Myocyte (in vitro differentiated cells): ENCODE data around the gene USP24. TPM values are rescaled to one million over a fixed set of nuclear protein-coding genes. Genes with fewer than 3 reads are reported as not detected.
"Not testable (repeated sequence)": the region's sequence is repeated elsewhere in the genome, so short reads cannot be mapped to it uniquely, and the experiment has no call there.

Source experiments
- DNase-seq: peaks from one replicate; pipeline ENCODE4 v3.0.0-alpha.2; 2012; ENCODE audit warnings: low read depth
- total RNA-seq: library from RNA; depleted of rRNA; stranded (reverse); fragments of >200 nt; gene quantifications from 2 replicates; pipeline ENCODE4 v1.2.3, GENCODE V29; 2014

Gene USP24
- total RNA-seq, 1 donor from 2014 or later = 56.7 TPM

GRCh38 chr1:55197099-55197498 lies 18.1 kb downstream of the USP24 start:
- DNase-seq = no peak

DNA sequence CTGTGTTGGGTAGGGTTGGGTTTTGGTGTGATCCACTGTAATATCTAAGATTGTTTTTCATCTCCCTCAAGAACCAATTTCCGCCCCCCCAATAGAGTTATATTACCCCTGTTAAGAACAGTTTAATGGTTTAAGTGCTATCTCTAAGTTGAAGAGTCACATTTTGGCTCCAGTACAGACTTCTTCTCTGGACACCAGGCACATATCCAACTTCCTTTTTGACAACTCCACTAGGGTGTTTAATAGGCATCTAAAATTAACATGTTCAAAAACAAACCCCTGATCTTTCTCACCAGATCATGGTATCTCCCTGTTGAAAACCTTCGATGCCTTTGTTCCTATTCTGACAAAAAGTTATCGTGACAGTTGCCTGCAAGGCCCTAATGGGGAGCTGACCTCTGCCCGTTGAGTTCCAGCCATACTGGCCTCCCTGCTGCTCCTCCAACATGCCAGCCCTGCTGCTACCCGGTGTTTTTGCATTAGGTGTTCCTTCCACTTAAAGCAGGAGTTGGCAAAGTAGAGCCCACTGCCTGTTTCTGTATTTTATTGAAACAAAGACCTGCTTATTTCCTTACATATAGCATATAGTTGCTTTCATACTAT lies 18.6 kb downstream of the USP24 start:
- DNase-seq = peak; percentile 40

DNA sequence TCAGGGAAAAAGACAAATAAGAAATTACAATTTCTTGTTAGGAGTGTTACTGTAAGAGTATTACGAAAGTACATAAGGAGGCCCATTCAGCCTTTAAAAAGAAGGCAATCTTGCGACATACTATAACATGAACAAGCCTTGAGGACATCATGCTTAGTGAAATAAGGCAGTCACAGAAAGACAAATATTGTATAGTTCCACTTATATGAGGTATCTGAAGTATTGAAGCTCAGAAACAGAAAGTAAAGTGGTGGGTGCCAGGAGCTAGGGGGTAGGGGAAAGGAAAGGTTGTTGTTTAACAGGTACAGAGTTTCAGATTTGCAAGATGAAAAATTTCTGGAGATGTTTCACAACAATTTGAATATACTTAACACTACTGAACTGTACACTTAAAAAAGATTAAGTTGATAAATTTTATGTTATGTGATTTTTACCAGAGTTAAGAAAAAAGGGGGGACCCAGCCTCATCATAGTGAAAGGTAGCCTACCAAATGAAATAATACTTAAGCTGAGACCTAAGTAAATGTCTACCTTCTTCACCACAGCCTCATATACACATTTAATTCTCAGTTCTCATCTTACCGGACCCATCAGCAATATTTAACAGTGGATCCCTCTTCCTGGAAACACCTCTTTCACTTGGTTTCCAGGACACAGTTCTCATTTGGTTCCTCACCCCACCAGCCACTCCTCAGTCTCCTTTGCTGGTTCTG lies 19.5 kb downstream of the USP24 start:
- DNase-seq = no peak

DNA sequence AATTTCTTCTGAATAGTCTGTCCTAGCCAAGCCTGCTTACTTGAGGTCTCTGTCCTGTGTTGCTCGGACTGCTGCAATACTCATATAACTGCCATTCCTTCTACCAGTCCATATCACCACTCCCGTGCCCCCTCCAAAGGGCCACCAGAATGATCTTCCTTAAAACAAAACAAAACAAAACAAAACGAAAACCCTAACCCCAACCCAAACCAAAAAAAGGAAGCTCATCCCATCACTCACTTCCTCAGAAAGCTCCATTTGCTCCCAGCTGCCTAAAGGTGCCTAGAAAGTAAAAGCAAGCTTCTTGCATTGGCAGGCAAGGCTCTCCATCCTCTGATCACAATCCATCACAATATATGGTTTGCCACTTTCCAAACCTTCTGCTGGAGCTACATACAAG lies 20.3 kb downstream of the USP24 start:
- no peak for DNase-seq

DNA sequence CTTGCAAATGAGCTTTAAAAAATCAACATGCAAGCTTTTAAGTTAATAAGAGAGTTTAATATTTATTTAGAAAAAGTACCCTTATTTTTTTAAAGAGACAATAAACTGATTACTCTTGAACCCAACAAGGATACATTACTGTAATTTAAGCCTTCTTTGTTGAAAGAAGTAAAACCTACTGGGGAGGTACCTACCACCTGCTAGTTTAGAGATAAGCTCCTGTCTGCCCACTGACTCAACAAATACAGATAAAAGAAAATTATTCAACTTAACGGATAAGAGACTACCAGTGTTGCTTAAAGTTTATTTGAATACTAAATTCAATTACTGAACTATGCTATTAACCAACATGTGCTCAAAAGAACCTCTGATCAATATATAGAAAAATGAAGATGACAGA lies 23.1 kb downstream of the USP24 start:
- no peak for DNase-seq

GRCh38 chr1:55191219-55191952 lies 23.8 kb downstream of the USP24 start:
- not testable (repeated sequence) for DNase-seq

DNA sequence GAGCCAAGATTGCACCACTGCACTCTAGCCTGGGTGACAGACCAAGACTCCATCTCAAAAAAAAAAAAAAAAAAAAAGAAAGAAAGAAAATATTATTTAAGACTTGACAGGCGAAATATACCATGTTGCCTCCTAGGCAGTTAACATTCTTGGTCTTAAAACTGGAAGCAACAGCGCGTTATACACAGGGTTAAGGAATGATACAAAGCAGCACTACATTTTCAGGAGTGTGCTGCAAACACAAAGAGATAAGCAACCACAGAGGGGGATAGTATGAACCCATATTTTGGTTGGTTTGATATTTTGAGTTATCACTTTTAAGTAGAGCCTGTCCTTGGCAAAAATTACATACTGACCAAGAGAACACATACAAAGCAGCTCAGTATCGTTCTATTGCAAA lies 25.1 kb downstream of the USP24 start:
- no peak for DNase-seq

DNA sequence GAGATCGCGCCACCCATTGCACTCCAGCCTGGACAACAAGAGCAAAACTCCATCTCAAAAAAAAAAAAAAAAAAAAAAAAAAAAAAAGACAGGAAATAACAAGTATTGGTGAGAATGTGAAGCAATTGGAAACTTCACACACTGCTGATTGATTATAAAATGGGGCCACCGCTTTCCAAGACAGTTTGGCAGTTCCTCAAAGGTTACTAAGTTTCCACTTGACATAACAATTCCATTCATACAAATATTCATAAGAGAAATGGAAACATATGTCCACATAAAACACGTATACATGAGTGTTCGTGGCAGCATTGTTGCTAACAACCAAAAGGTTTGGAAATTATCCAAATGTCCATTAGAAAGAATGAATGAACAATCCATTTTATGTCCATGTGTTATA lies 26.3 kb downstream of the USP24 start:
- DNase-seq = no peak

- DNase-seq = no peak
Observed at GRCh38 chr1:55185832-55186231, 29.3 kb downstream of the USP24 start.

DNA sequence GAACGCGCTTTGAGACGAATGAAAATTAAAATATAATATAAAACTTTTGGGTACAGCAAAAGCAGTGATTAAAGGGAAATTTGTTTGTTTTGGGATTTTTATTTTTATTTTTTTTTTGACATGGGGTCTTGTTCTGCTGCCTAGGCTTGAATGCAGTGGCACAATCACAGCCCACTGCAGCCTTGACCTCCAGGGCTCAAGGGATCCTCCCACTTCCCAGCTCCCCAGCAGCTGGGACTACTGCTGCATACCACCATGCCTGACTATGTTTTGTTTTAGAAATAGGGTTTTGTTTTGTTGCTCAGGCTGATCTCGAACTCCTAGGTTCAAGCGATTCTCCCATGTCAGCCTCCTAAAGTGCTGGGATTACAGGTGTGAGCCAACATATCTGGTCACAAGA lies 30.3 kb downstream of the USP24 start:
- no peak for DNase-seq

- DNase-seq = no peak
Observed at GRCh38 chr1:55181666-55182065, 33.5 kb downstream of the USP24 start.

DNA sequence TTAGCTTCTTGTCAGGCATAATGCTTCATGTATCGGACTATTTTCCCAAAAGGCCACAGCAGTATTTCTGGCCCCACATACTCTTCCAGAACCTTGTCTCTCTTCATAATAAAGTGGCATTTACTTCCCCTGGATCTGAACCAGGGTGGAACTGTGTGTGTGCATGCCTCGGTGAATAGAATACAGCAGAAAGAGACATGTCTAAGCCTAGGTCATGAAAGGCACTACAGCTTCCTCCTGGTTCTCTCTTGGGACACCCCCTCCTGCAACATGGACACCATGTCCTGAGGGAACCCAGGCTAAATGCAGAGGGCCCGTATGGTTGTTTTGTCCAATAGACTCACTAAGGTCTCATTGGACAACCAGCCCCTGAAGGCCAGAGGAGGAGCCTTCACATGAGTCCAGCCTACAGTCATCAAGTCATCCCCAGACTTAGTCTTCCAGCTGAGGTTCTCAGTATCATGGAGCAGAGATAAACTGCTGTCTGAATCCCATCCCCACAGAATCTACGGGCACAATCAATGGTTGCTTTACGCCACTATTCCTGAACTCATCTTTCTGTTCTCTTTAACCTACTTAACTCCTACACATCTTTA lies 35.0 kb downstream of the USP24 start:
- DNase-seq = no peak

DNA sequence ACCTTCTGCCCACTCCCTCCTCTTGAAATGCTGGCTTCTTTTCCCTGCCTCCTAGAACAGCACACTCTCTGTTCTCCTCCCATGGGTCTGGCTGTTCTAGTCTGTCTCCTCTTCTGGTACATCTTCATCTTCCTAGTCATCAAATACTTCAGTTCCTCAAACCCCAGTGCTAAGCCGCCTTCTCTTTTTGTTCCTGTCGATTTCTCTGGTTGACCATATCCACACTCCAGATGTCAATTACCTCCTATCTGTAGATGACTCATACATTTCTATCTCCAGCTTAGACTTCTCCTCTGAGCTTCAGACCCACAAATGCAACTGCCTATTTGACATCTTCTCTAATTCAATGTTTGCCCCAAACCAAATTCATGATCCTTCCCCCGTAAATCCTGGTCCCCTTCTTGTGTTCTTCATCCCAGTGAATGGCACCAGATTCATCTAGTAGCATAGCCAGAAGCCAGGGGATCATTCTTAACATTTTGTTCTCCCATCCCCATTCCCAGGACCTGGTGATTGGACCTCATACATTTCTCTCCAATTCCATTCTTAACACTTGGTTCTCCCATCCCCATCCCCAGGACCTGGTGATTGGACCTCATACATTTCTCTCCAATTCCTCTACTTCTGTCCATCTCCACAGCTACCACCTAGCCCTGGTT lies 35.9 kb downstream of the USP24 start:
- peak; percentile 10 for DNase-seq

DNA sequence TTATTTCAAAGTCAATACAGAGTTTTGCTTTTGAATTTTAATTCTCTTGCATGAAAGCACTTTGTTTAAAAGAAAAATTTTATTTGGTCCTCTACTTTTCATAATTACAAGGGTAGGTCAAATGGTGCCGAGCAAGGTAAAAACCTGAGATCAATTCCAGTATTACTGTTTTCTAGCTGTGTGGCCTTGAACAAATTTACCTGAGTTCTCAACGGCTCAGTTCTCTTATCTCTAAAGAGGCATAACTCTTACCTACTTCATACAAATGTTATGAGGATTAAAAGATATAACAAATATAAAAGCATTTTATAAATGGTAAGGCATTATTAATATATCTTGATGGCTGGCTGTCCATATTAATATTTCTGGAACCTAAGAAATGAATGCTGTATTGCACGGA lies 42.5 kb downstream of the USP24 start:
- DNase-seq = no peak

DNA sequence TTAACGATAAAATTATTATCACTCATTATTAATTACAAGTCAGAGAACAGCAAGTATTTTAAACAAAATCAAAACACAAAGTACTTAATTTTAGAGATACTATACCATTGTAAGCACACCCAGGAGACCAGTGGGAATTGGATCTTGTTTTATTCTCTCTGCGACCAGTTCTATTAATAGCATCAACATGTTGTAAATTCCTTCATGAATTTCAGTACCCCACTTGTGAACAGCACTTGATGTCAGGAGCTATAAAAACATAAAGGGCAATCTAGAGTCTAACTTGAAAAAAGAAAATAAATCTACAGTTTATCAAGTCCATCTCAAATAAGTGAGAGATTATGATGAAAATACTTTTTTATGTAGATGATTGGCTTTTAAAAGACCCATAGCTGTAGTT lies 42.9 kb downstream of the USP24 start:
- peak; percentile 63 for DNase-seq

- DNase-seq = no peak
Observed at GRCh38 chr1:55171694-55172093, 43.5 kb downstream of the USP24 start.

GRCh38 chr1:55170426-55170825 lies 44.7 kb downstream of the USP24 start:
- no peak for DNase-seq

- no peak for DNase-seq
Observed at GRCh38 chr1:55169126-55169525, 46.0 kb downstream of the USP24 start.

DNA sequence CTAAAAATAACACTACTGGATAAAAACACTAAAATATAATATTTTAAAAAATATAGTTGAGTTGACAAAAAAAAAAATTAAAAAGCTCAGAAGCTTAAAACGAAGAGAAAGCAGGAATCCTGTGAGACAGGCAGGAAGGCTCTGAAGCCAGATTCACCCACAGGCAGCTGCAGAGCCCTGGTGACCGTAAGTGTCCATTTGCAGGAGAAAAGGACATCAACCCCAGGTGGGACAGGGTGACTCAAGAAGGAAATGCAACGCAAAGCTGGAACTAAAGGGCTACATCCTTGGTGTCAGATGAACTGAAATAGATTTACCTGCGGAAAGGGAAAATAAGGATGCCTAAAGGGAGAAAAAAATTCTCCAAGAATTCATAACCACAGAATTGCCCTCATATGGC lies 46.8 kb downstream of the USP24 start:
- DNase-seq = no peak

GRCh38 chr1:55167224-55167871 lies 47.8 kb downstream of the USP24 start:
- DNase-seq = no peak

- DNase-seq = no peak
Observed at GRCh38 chr1:55164906-55165305, 50.3 kb downstream of the USP24 start.
